Smooth muscle cell (in vitro differentiated cells): ENCODE data around the gene ZNF211. TPM values are rescaled to one million over a fixed set of nuclear protein-coding genes. Genes with fewer than 3 reads are reported as not detected.

Source experiments
- DNase-seq: peaks from one replicate; lab custom pipeline; 2025; ENCODE audit not compliant: unreplicated experiment; lab: John Stamatoyannopoulos, UW
- H2AFZ ChIP-seq: fragments of 200-600 bp; sonication (generic); 2 replicates; pipeline ENCODE4 v1.6.0; 2016; ENCODE audit warnings: antibody characterized with exemption, low read depth, mild to moderate bottlenecking
- H3F3A ChIP-seq: fragments of 200-600 bp; sonication (generic); 2 replicates; pipeline ENCODE4 v1.6.0; 2017; ENCODE audit warnings: antibody characterized with exemption, low read depth
- H3K27ac ChIP-seq: fragments of 200-600 bp; sonication (generic); 2 replicates; pipeline ENCODE4 v1.5.1; 2016; ENCODE audit warnings: low read depth, mild to moderate bottlenecking
- H3K27me3 ChIP-seq: fragments of 200-600 bp; sonication (generic); 2 replicates; pipeline ENCODE4 v1.6.1; 2016; ENCODE audit warnings: low read depth, mild to moderate bottlenecking
- H3K36me3 ChIP-seq: fragments of 200-600 bp; sonication (generic); 2 replicates; pipeline ENCODE4 v1.5.1; 2016; ENCODE audit warnings: low read depth
- H3K4me1 ChIP-seq: fragments of 200-600 bp; sonication (generic); 2 replicates; pipeline ENCODE4 v1.5.1; 2016; ENCODE audit warnings: low read depth
- H3K4me2 ChIP-seq: fragments of 200-600 bp; sonication (generic); 2 replicates; pipeline ENCODE4 v1.6.0; 2016; ENCODE audit warnings: mild to moderate bottlenecking
- H3K4me3 ChIP-seq: fragments of 200-600 bp; sonication (generic); 2 replicates; pipeline ENCODE4 v1.5.1; 2016; ENCODE audit warnings: mild to moderate bottlenecking
- H3K79me2 ChIP-seq: fragments of 200-600 bp; sonication (generic); 2 replicates; pipeline ENCODE4 v1.6.0; 2016; ENCODE audit warnings: low read depth, mild to moderate bottlenecking
- H3K9ac ChIP-seq: fragments of 200-600 bp; sonication (generic); 2 replicates; pipeline ENCODE4 v1.6.0; 2016; ENCODE audit warnings: low read depth
- H3K9me3 ChIP-seq: fragments of 200-600 bp; sonication (generic); replicated peaks from 2 replicates; pipeline ENCODE4 v1.5.1; 2016; ENCODE audit warnings: low read depth
- H4K20me1 ChIP-seq: fragments of 200-600 bp; sonication (generic); 2 replicates; pipeline ENCODE4 v1.6.0; 2016; ENCODE audit warnings: low read depth
- WGBS: methylation state at CpG from one replicate; pipeline ENCODE4 v1.1.7; 2016; ENCODE audit warnings: low lambda C conversion rate; 5-methylcytosine and 5-hydroxymethylcytosine counted together
- polyA plus RNA-seq: library from polyadenylated mRNA; unstranded; fragments of >200 nt; fragmentation: Nextera tagmentation; extraction: Ambion mirVana; gene quantifications from 2 replicates; pipeline ENCODE4 v1.2.1, GENCODE V29; 2016
- total RNA-seq: library from RNA; depleted of rRNA; stranded (reverse); fragments of >200 nt; gene quantifications from 2 replicates; pipeline ENCODE4 v1.2.3, GENCODE V29; 2014
- TF ChIP-seq, protein P1 (sequence below): fragments of 200-600 bp; sonication (generic); IDR thresholded peaks from 2 replicates; pipeline ENCODE4 v1.5.1; 2017; ENCODE audit warnings: borderline replicate concordance, mild to moderate bottlenecking, antibody characterized with exemption; ENCODE audit not compliant: insufficient read depth, poor library complexity, severe bottlenecking

The ZNF211 gene
- total and polyA plus RNA-seq, 2 experiments from 2014 or later, result 10.5 to 15.7 TPM

DNA sequence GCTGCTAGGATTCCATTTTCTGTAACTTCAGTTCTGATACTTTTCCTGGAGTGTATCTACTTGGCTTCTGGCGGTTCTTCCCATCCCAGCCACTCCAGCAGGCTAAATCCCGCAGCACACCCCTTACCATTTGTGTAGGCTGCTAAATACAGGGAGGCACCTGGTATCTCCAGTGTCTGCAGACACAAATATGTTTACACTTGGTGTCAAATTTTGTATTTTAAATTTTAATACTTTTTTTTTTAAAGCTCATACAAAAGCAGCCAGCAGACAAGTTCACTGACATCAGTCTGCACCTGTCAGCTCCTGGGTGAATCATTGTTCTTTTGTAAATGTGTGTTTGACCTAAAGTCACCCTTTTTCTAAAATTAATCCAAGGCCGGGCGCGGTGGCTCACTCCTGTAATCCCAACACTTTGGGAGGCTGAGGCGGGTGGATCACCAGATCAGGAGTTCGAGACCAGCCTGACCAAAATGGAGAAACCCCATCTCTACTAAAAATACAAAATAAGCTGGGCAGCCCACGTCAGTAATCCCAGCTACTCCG is 32.4 kb downstream of the ZNF211 start:
- Histone ChIP-seq H3K4me2 (no peak overlapping the region), H3F3A (no peaks in the 10 kb centered on the region), H3K4me1 (peaks cover 4% of the 10 kb centered on the region), H3K36me3 (no peaks in the 10 kb centered on the region), H2AFZ (peak overlapping the region; percentile 99), H3K4me3 (peak overlapping the region; percentile 71), H3K9ac (no peak overlapping the region), H3K27me3 (no peaks in the 10 kb centered on the region), H3K9me3 (no peaks in the 10 kb centered on the region), H3K27ac (no peak overlapping the region), H4K20me1 (no peaks in the 10 kb centered on the region), H3K79me2 (no peaks in the 10 kb centered on the region)
- no peak for DNase-seq
- 92% methylated on average over 9 of the region's 9 CpGs for WGBS
- TF ChIP-seq, protein P1, sequence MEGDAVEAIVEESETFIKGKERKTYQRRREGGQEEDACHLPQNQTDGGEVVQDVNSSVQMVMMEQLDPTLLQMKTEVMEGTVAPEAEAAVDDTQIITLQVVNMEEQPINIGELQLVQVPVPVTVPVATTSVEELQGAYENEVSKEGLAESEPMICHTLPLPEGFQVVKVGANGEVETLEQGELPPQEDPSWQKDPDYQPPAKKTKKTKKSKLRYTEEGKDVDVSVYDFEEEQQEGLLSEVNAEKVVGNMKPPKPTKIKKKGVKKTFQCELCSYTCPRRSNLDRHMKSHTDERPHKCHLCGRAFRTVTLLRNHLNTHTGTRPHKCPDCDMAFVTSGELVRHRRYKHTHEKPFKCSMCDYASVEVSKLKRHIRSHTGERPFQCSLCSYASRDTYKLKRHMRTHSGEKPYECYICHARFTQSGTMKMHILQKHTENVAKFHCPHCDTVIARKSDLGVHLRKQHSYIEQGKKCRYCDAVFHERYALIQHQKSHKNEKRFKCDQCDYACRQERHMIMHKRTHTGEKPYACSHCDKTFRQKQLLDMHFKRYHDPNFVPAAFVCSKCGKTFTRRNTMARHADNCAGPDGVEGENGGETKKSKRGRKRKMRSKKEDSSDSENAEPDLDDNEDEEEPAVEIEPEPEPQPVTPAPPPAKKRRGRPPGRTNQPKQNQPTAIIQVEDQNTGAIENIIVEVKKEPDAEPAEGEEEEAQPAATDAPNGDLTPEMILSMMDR, result no peak

GRCh38 chr19:57667228-57667627 is 34.3 kb downstream of the ZNF211 start:
- Histone ChIP-seq H3K27me3 (no peaks in the 10 kb centered on the region), H3K4me1 (peaks cover 4% of the 10 kb centered on the region), H3K36me3 (no peaks in the 10 kb centered on the region), H3K79me2 (no peaks in the 10 kb centered on the region), H2AFZ (no peak overlapping the region), H4K20me1 (no peaks in the 10 kb centered on the region), H3K9me3 (no peaks in the 10 kb centered on the region), H3K4me2 (no peak overlapping the region), H3F3A (no peaks in the 10 kb centered on the region), H3K4me3 (no peak overlapping the region), H3K9ac (no peak overlapping the region), H3K27ac (no peak overlapping the region)
- TF ChIP-seq, protein P1, result no peak
- WGBS, result 89% methylated on average over 1 of the region's 1 CpG
- no peak for DNase-seq

GRCh38 chr19:57668635-57669034 is 35.7 kb downstream of the ZNF211 start, which contains the start of gene ZSCAN4:
Gene ZSCAN4, plus strand, starts transcription at chr19:57668935. Its CDS starts 7,211 bp downstream, at chr19:57676146.
- 94% methylated on average over 2 of the region's 2 CpGs for WGBS
- no peak within 1 kb of the TSS for H3K27ac ChIP-seq
- no peaks in the 10 kb centered on the region for H3K79me2 ChIP-seq
- H3K4me1 ChIP-seq, result peaks cover 3% of the 10 kb centered on the region
- no peaks in the 10 kb centered on the region for H3F3A ChIP-seq
- no peak within 1 kb of the TSS for H2AFZ ChIP-seq
- no peaks in the 10 kb centered on the region for H3K27me3 ChIP-seq
- no peak within 1 kb of the TSS for H3K4me2 ChIP-seq
- H3K36me3 ChIP-seq, result no peaks in the 10 kb centered on the region
- no peak within 1 kb of the TSS for H3K4me3 ChIP-seq
- H3K9me3 ChIP-seq, result no peaks in the 10 kb centered on the region
- no peak within 1 kb of the TSS for H3K9ac ChIP-seq
- TF ChIP-seq, protein P1, result no peak
- H4K20me1 ChIP-seq, result no peaks in the 10 kb centered on the region
- no peak for DNase-seq

DNA sequence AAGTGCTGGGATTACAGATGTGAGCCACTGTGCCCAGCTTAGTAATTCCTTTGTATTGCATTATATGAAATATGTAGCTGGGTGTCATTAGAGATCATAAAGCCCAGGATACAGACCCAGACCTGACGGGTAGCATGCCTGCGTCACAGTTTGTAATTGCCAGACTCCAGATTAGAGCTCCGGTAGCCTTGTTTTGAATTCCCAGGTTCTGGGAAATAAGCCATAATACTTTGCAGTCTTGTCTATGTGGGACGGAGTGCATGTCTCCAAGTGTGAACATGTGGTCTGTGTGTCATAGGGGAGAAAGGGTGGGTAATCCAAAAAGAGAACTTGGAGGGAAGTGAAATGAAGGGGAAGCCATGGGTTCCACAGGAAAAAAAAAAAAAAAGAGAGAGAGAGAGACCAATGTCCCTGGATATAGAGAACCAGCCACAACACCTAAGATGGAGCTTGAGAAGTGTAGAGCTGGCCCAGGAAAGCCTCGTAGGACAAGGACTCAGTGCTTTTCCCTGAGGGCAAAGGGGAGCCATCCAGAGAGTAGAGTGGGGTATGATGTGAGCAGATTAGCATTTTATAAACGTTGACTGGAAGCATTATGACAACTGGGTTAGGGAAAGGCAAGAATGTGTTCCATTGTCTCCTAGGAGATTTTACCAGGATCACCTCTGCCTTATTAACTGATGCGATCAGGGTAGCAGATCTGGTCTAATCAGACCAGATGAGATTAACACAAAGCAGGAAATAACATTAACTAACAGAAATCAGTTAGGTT is 38.3 kb downstream of the ZNF211 start:
- no peak overlapping the region for H3K4me3 ChIP-seq
- no peaks in the 10 kb centered on the region for H3F3A ChIP-seq
- H3K27ac ChIP-seq, result no peak overlapping the region
- TF ChIP-seq, protein P1, result no peak
- no peak overlapping the region for H2AFZ ChIP-seq
- no peaks in the 10 kb centered on the region for H4K20me1 ChIP-seq
- H3K36me3 ChIP-seq, result no peaks in the 10 kb centered on the region
- H3K4me2 ChIP-seq, result no peak overlapping the region
- H3K4me1 ChIP-seq, result no peaks in the 10 kb centered on the region
- no peaks in the 10 kb centered on the region for H3K9me3 ChIP-seq
- H3K27me3 ChIP-seq, result no peaks in the 10 kb centered on the region
- DNase-seq, result no peak
- no peaks in the 10 kb centered on the region for H3K79me2 ChIP-seq
- H3K9ac ChIP-seq, result no peak overlapping the region
- 71% methylated on average over 7 of the region's 7 CpGs for WGBS
